Measurements from ENCODE around the gene LSM8.

DNA sequence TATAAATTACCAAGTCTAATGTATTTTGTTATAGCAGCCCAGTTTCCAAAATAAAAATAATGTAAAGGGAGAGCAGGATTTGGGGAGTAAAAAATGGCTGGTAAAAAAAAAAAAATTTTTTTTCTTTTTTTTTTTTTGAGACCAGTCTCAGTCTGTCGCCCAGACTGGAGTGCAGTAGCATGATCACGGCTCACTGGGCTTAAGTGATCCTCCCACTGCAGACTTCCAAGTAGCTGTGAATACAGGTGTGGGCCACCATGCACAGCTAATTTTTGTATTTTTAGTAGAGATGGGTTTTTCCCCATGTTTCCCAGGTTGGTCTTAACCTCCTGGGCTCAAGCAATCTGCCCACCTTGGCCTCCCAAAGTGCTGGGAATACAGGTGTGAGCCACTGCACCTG lies 4.8 kb upstream of the LSM8 start:
- TF ChIP-seq POLR2A (IDR thresholded peaks at IDR 0.05; ENCODE audit: low read depth, low read length) = no peak
- TF ChIP-seq, protein P1, sequence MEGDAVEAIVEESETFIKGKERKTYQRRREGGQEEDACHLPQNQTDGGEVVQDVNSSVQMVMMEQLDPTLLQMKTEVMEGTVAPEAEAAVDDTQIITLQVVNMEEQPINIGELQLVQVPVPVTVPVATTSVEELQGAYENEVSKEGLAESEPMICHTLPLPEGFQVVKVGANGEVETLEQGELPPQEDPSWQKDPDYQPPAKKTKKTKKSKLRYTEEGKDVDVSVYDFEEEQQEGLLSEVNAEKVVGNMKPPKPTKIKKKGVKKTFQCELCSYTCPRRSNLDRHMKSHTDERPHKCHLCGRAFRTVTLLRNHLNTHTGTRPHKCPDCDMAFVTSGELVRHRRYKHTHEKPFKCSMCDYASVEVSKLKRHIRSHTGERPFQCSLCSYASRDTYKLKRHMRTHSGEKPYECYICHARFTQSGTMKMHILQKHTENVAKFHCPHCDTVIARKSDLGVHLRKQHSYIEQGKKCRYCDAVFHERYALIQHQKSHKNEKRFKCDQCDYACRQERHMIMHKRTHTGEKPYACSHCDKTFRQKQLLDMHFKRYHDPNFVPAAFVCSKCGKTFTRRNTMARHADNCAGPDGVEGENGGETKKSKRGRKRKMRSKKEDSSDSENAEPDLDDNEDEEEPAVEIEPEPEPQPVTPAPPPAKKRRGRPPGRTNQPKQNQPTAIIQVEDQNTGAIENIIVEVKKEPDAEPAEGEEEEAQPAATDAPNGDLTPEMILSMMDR (IDR thresholded peaks at IDR 0.05; ENCODE audit: extremely low read depth in 1 of 2, insufficient read depth in 1 of 2, low read depth in 1 of 2, low read length in 2 of 2) = no peak
- TF ChIP-seq MYC (IDR thresholded peaks at IDR 0.05; ENCODE audit: low read depth, low read length) = no peak
- no peak for TF ChIP-seq FOS (IDR thresholded peaks at IDR 0.05; ENCODE audit: borderline replicate concordance, insufficient read depth, low read length)
- no peak for TF ChIP-seq JUN (IDR thresholded peaks at IDR 0.05; ENCODE audit: borderline replicate concordance, insufficient read depth, insufficient read length, low read depth)
- TF ChIP-seq EZH2 (IDR thresholded peaks at IDR 0.05; ENCODE audit: borderline replicate concordance, low read depth, low read length, severe bottlenecking) = no peak
- TF ChIP-seq POLR2AphosphoS5 (IDR thresholded peaks at IDR 0.05; ENCODE audit: insufficient read depth, low read depth, low read length) = no peak
